HCT116 (cell line): ENCODE data around the gene SEMA3E. TPM values are rescaled to one million over a fixed set of nuclear protein-coding genes. Genes with fewer than 3 reads are reported as not detected.
"Not testable (repeated sequence)": the region's sequence is repeated elsewhere in the genome, so short reads cannot be mapped to it uniquely, and the experiment has no call there.

ENCODE experiments used
- ATAC-seq: fragments of 200-7000 bp; cut with Tn5 transposase; 2 replicates; pipeline ENCODE4 v1.9.1; 2020; ENCODE audit warnings: mild to moderate bottlenecking, moderate library complexity
- BruUV-seq: library from RNA; stranded (reverse); fragments of 400-500 nt; replicated peaks from 2 replicates; lab custom pipeline; 2021; lab: Mats Ljungman, UMichigan
- CTCF ChIA-PET: fragments of 300-600 bp; sonication (Branson Sonifier 250); formaldehyde crosslinking; loops from one replicate; lab custom pipeline; 2021; ENCODE audit warnings: antibody characterized with exemption; lab: Charles Lee
- POLR2A ChIA-PET: fragments of 300-600, 350-600 bp; sonication (Branson Sonifier 250); formaldehyde crosslinking; loops from one replicate; lab custom pipeline; 2021; ENCODE audit warnings: antibody characterized with exemption; lab: Charles Lee
- RAD21 ChIA-PET, 2 experiments: fragments of 300-600 bp; sonication (Branson Sonifier 250); formaldehyde crosslinking; loops; one replicate each; lab custom pipeline; 2023; ENCODE audit warnings: low total read pairs in 2 of 2; ENCODE audit not compliant: uncharacterized antibody in 2 of 2, unreplicated experiment in 2 of 2, low non-redundant PET in 1 of 2; lab: Charles Lee
- DNase-seq: peaks from one replicate; pipeline ENCODE4 v3.0.0-alpha.2; 2010; ENCODE audit warnings: low read depth, low spot score
- H2AFZ ChIP-seq: fragments of 200-600 bp; shearing (Covaris generic), sonication (generic); 2 replicates; pipeline ENCODE4 v1.6.1; 2017; ENCODE audit warnings: low read depth, mixed run types, mixed read lengths, antibody characterized with exemption, low read length; ENCODE audit not compliant: poor library complexity, severe bottlenecking
- H3K27ac ChIP-seq: 2 replicates; pipeline ENCODE4 v1.5.1; 2012; ENCODE audit warnings: low read depth, low read length
- H3K27me3 ChIP-seq: fragments of 200-600 bp; sonication (generic); 2 replicates; pipeline ENCODE4 v1.6.1; 2016; ENCODE audit warnings: mixed run types, low read length, mixed read lengths; ENCODE audit not compliant: insufficient read depth
- H3K36me3 ChIP-seq, 2 experiments: fragments of 200-500 bp in 1 of 2; fragments of 200-600 bp in 1 of 2; sonication (Bioruptor generic) in 1 of 2; sonication (generic) in 1 of 2; 2 replicates each; pipeline versions ENCODE4 v1.5.1 to v1.6.1; 2014 to 2016; ENCODE audit warnings: low read length in 2 of 2, inconsistent platforms in 1 of 2, mixed read lengths in 1 of 2, mixed run types in 1 of 2; ENCODE audit not compliant: insufficient read depth in 2 of 2, control insufficient read depth in 1 of 2
- H3K4me1 ChIP-seq, 2 experiments: fragments of 200-600 bp in 1 of 2; sonication (generic) in 1 of 2; 2 replicates each; pipeline versions ENCODE4 v1.5.1 to v1.6.1; 2012 to 2017; ENCODE audit warnings: low read length in 2 of 2, inconsistent platforms in 1 of 2, mild to moderate bottlenecking in 1 of 2, mixed read lengths in 1 of 2, mixed run types in 1 of 2, moderate library complexity in 1 of 2; ENCODE audit not compliant: insufficient read depth in 2 of 2, control insufficient read depth in 1 of 2
- H3K4me2 ChIP-seq: fragments of 200-600 bp; sonication (generic); 2 replicates; pipeline ENCODE4 v1.6.1; 2017; ENCODE audit warnings: mixed run types, low read length, mixed read lengths
- H3K4me3 ChIP-seq, 2 experiments: fragments of 200-600 bp in 1 of 2; sonication (generic) in 1 of 2; replicated peaks in 1 of 2; 2 replicates each; pipeline ENCODE4 v1.5.1; 2011 to 2016; ENCODE audit warnings: low read length in 2 of 2, control low read depth in 1 of 2, low read depth in 1 of 2, mild to moderate bottlenecking in 1 of 2, mixed read lengths in 1 of 2, mixed run types in 1 of 2
- H3K79me2 ChIP-seq: fragments of 200-600 bp; sonication (generic); 2 replicates; pipeline ENCODE4 v1.6.1; 2017; ENCODE audit warnings: mild to moderate bottlenecking, mixed run types, low read length, moderate library complexity, mixed read lengths; ENCODE audit not compliant: insufficient read depth
- H3K9ac ChIP-seq: fragments of 200-600 bp; sonication (generic); 2 replicates; pipeline ENCODE4 v1.6.1; 2016; ENCODE audit warnings: low read length, mixed read lengths
- H3K9me2 ChIP-seq: fragments of 200-600 bp; sonication (generic), shearing (Covaris generic); 2 replicates; pipeline ENCODE4 v1.6.1; 2017; ENCODE audit warnings: mixed run types, mild to moderate bottlenecking, moderate library complexity; ENCODE audit not compliant: insufficient read depth
- H3K9me3 ChIP-seq, 2 experiments: fragments of 200-500 bp in 1 of 2; fragments of 200-600 bp in 1 of 2; sonication (Bioruptor generic) in 1 of 2; sonication (generic) in 1 of 2; 2 replicates each; pipeline ENCODE4 v1.6.1; 2014 to 2017; ENCODE audit warnings: low read length in 2 of 2, mixed read lengths in 2 of 2, inconsistent platforms in 1 of 2, low read depth in 1 of 2, mild to moderate bottlenecking in 1 of 2, mixed run types in 1 of 2, moderate library complexity in 1 of 2; ENCODE audit not compliant: control insufficient read depth in 1 of 2, insufficient read depth in 1 of 2
- H4K20me1 ChIP-seq: fragments of 200-600 bp; sonication (generic), shearing (Covaris generic); 2 replicates; pipeline ENCODE4 v1.6.1; 2017; ENCODE audit warnings: mixed run types, mild to moderate bottlenecking, moderate library complexity; ENCODE audit not compliant: insufficient read depth
- CBX3 ChIP-seq: IDR thresholded peaks from 2 replicates; pipeline ENCODE4 v1.6.1; 2012; ENCODE audit warnings: low read depth
- CEBPB ChIP-seq: IDR thresholded peaks from 2 replicates; pipeline ENCODE4 v1.6.1; 2012; ENCODE audit warnings: low read depth
- EZH2phosphoT487 ChIP-seq: fragments of 200-600 bp; IDR thresholded peaks from 2 replicates; pipeline ENCODE4 v1.6.1; 2018; ENCODE audit warnings: antibody characterized with exemption, borderline replicate concordance
- FOSL1 ChIP-seq: IDR thresholded peaks from 2 replicates; pipeline ENCODE4 v1.6.1; 2012; ENCODE audit warnings: low read depth
- RAD21 ChIP-seq: IDR thresholded peaks from 2 replicates; pipeline ENCODE4 v1.6.1; 2012; ENCODE audit warnings: low read depth, mild to moderate bottlenecking
- SP1 ChIP-seq: IDR thresholded peaks from 2 replicates; pipeline ENCODE4 v1.6.1; 2012; ENCODE audit warnings: low read depth
- ZFX ChIP-seq: fragments of 450-650 bp; IDR thresholded peaks from 2 replicates; pipeline ENCODE4 v1.6.1; 2017
- intact Hi-C: fragments of 100-400 bp; cut with micrococcal nuclease; formaldehyde crosslinking; loops from 2 replicates; pipeline ENCODE4 v1.10.0; 2022
- total RNA-seq: library from RNA; stranded (reverse); gene quantifications from one replicate; pipeline ENCODE4 v1.2.1, GENCODE V29; 2021; ENCODE audit not compliant: unreplicated experiment
- TF ChIP-seq, protein P1 (sequence below): IDR thresholded peaks from 2 replicates; pipeline ENCODE4 v1.6.1; 2011; ENCODE audit warnings: mild to moderate bottlenecking, low read length, moderate library complexity; ENCODE audit not compliant: insufficient replicate concordance; ENCODE audit errors: extremely low read depth
- TF ChIP-seq, protein P2 (sequence below): IDR thresholded peaks from 2 replicates; pipeline ENCODE4 v1.6.1; 2012
- TF ChIP-seq, protein P3 (sequence below), 3 experiments: fragments of 200-600 bp in 1 of 3; sonication (generic) in 1 of 3; IDR thresholded peaks in 2 of 3; conservative IDR thresholded peaks in 1 of 3; 2 replicates each; pipeline ENCODE4 v1.5.1; 2012 to 2017; ENCODE audit warnings: low read depth in 2 of 3, low read length in 2 of 3, antibody characterized with exemption in 1 of 3, borderline replicate concordance in 1 of 3, control low read depth in 1 of 3, mild to moderate bottlenecking in 1 of 3, mixed read lengths in 1 of 3, mixed run types in 1 of 3, moderate library complexity in 1 of 3; ENCODE audit not compliant: insufficient read depth in 1 of 3

Gene SEMA3E
- total RNA-seq, 1 experiment from 2014 or later = 1.6 TPM

DNA sequence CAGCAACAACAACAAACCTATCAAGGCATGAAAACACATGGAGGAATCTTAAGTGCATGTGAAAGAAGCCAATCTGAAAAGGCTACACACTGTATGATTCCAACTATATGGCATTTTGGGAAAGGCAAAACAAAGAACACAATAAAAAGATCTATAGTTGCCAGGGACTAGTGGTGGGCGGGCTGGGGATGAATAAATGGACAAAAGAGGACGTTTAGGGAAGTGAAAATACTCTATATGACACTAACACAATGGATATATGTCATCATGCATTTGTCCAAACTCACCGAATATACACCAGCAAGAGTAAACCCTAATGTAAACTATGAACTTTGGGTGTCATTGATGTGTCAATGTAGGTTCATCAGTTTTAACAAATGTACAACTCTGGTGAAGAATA lies 89.1 kb downstream of the SEMA3E start (continued):
- TF ChIP-seq, protein P1, sequence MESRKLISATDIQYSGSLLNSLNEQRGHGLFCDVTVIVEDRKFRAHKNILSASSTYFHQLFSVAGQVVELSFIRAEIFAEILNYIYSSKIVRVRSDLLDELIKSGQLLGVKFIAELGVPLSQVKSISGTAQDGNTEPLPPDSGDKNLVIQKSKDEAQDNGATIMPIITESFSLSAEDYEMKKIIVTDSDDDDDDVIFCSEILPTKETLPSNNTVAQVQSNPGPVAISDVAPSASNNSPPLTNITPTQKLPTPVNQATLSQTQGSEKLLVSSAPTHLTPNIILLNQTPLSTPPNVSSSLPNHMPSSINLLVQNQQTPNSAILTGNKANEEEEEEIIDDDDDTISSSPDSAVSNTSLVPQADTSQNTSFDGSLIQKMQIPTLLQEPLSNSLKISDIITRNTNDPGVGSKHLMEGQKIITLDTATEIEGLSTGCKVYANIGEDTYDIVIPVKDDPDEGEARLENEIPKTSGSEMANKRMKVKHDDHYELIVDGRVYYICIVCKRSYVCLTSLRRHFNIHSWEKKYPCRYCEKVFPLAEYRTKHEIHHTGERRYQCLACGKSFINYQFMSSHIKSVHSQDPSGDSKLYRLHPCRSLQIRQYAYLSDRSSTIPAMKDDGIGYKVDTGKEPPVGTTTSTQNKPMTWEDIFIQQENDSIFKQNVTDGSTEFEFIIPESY = no peak
- no peak for TF ChIP-seq FOSL1
- no peak for TF ChIP-seq EZH2phosphoT487
- TF ChIP-seq, all 23 proteins: peak for 0

DNA sequence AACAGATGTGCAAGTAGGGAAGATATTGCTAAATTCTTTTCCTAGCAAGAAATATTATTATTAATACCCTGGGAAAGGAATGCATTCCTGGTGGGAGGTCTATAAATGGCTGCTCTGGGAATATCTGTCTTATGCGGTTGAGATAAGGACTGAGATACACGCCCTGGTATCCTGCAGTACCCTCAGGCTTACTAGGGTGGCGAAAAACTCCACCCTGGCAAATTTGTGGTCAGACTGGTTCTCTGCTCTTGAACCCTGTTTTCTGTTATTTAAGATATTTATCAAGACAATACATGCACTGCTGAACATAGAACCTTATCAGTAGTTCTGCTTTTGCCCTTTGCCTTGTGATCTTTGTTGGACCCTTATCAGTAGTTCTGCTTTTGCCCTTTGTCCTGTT lies 96.4 kb downstream of the SEMA3E start:
- RAD21 ChIA-PET, BruUV-seq, H3K9me2 ChIP-seq, CTCF ChIA-PET, H3K4me3 ChIP-seq, H3K4me1 ChIP-seq, ATAC-seq, H3K36me3 ChIP-seq, H3K27me3 ChIP-seq, H3K9me3 ChIP-seq, H4K20me1 ChIP-seq, H3K9ac ChIP-seq, H2AFZ ChIP-seq, H3K79me2 ChIP-seq, intact Hi-C loops, DNase-seq, H3K4me2 ChIP-seq, POLR2A ChIA-PET, H3K27ac ChIP-seq: not testable (repeated sequence)

DNA sequence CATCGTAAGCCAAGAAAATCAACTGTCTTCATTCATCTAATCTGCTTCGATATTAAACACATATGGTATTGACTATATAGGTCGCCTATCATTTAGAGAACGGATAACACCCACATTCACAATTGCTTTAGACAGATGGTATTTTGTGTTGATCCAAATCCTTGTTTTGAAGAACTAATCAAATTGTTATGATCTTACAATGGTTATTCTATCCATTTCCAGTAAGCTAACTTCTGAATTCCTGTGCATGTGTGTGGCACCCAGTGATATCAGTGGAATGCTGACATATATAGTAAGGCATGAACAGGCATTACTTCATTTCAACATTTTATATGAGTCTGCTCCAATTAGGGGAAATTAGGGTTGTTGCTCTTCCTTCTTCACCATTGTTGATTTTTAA lies 98.8 kb downstream of the SEMA3E start:
- no peak for DNase-seq
- Histone ChIP-seq H3K36me3 (no peaks in the 10 kb centered on the region), H3K4me1 (peaks cover 4 to 7% of the 10 kb centered on the region in 2 experiments; a peak in 3 of 4 replicates), H2AFZ (no peak overlapping the region), H3K27ac (no peak overlapping the region), H3K9me3 (no peaks in the 10 kb centered on the region), H3K9me2 (no peaks in the 10 kb centered on the region; the same call in 1 of the 2 replicates), H3K4me2 (no peak overlapping the region), H3K27me3 (no peaks in the 10 kb centered on the region), H4K20me1 (no peaks in the 10 kb centered on the region), H3K9ac (no peak overlapping the region), H3K79me2 (no peaks in the 10 kb centered on the region), H3K4me3 (no peak overlapping the region)
- ChIA-PET POLR2A (no interaction called here), CTCF (no interaction called here), RAD21 (no interaction called here)
- BruUV-seq = no TSS peak
- ATAC-seq = no peak
- intact Hi-C loops = no loop called here
- TF ChIP-seq SP1 = no peak
- TF ChIP-seq, protein P1 = no peak
- TF ChIP-seq EZH2phosphoT487 = no peak
- TF ChIP-seq CEBPB = no peak
- TF ChIP-seq, protein P2, sequence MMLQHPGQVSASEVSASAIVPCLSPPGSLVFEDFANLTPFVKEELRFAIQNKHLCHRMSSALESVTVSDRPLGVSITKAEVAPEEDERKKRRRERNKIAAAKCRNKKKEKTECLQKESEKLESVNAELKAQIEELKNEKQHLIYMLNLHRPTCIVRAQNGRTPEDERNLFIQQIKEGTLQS = no peak
- TF ChIP-seq, protein P3, sequence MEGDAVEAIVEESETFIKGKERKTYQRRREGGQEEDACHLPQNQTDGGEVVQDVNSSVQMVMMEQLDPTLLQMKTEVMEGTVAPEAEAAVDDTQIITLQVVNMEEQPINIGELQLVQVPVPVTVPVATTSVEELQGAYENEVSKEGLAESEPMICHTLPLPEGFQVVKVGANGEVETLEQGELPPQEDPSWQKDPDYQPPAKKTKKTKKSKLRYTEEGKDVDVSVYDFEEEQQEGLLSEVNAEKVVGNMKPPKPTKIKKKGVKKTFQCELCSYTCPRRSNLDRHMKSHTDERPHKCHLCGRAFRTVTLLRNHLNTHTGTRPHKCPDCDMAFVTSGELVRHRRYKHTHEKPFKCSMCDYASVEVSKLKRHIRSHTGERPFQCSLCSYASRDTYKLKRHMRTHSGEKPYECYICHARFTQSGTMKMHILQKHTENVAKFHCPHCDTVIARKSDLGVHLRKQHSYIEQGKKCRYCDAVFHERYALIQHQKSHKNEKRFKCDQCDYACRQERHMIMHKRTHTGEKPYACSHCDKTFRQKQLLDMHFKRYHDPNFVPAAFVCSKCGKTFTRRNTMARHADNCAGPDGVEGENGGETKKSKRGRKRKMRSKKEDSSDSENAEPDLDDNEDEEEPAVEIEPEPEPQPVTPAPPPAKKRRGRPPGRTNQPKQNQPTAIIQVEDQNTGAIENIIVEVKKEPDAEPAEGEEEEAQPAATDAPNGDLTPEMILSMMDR (IDR thresholded peaks at IDR 0.05 in 2 of 3, conservative IDR thresholded peaks at IDR 0.05 in 1 of 3; ENCODE audit: borderline replicate concordance in 1 of 3, insufficient read depth in 1 of 3, low read depth in 2 of 3, low read length in 2 of 3) = no peak
- no peak for TF ChIP-seq FOSL1
- no peak for TF ChIP-seq ZFX
- TF ChIP-seq RAD21 = no peak
- no peak for TF ChIP-seq CBX3
